GM21786 (cell line): ENCODE results near the gene SHMT1.
"Not testable (repeated sequence)": the region's sequence is repeated elsewhere in the genome, so short reads cannot be mapped to it uniquely, and the experiment has no call there.

Experiments used
- ATAC-seq: cut with Tn5 transposase; IDR thresholded peaks from one replicate; pipeline ENCODE4 v1.9.1; 2021; ENCODE audit not compliant: unreplicated experiment

The SHMT1 gene

DNA sequence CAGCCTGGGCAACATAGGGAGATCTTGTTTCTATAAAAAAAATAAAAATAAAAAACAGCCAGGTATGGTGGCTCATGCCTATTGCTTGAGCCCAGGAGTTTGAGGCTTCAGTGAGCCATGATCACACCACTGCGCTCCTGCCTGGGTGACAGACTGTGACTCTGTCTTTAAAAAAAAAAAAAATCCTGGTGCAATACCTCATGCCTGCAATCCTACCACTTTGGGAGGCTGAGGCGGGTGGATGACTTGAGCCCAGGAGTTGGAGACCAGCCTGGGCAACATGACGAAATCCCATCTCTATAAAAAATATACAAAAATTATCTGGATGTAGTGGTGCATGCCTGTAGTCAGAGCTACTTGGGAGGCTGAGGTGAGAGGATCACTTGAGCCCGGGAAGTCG lies 15.3 kb upstream of the SHMT1 start:
- ATAC-seq: not testable (repeated sequence)

DNA sequence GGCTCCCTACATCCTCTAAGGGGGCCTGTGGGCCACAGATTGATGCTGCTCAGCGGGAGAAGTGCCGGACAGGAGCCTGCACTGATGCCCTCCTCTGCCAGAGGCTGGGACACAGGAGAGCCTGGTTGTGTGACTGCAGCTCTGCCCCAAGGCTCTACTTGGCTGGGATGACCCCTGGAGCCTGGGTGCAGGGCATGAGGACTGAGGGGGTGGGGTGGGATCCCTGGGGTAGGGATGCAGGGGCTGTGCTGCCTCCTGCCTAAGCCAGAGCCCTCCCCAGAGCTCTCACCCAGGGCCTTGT lies 14.8 kb upstream of the SHMT1 start:
- ATAC-seq: no peak

DNA sequence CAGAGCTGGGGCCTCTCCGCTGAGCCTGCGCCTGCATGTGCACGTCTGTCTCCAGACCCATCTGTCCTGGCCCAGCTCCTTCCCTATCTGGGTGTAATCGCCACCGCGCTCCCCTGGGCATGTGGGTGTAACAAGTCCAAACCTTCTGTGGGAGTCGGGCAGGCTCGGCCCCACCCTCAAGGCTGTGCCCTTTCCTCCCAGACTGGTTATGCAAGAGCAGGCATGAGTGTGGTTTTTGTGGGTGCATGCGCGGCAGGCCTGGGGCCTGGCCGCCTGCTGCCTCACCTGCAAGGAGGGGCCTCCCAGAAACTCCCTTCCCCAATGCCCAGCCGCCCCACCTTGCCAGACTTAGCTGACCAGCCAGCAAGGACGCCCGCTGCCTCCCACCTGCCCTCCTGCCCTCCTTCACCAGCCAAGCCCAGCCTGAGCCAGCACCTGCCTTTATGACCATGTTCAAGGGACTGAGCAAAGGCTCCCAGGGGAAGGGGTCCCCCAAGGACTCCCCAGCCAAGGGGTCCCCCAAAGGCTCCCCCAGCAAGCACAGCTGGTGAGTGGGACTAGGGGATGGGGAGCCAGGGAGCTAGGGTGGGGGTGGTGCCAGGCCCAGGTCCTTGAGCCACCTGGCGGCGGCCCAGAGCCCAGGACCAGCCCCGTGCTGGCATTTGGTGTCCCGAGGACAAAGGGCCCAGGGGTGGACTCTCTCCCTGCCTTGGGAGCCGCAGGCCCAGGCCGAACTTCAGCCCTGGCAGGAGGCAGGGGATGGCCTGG lies 14.3 kb upstream of the SHMT1 start, which contains the start of gene EVPLL:
TSS of gene EVPLL (plus strand) at position 342 of the 768 bp plus-strand sequence. CDS start 3,160 bp downstream, outside the sequence.
- ATAC-seq: no peak

DNA sequence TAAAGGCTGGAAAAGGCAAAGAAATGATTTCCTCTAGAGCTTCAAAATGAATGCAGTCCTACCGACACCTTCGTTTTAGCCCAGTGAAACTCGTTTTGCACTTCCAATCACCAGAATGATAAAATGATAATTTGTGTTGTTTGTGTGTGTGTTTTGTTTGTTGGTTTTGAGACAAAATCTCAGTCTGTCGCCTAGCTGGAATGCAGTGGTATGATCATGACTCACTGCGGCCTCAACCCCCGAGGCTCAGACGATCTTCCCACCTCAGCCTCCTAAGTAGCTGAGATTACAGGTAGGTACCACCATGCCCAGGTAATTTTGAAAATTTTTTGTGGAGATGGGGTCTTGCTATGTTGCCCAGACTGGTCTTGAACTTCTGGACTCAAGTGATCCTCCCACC lies 10.9 kb upstream of the SHMT1 start:
- no peak for ATAC-seq

DNA sequence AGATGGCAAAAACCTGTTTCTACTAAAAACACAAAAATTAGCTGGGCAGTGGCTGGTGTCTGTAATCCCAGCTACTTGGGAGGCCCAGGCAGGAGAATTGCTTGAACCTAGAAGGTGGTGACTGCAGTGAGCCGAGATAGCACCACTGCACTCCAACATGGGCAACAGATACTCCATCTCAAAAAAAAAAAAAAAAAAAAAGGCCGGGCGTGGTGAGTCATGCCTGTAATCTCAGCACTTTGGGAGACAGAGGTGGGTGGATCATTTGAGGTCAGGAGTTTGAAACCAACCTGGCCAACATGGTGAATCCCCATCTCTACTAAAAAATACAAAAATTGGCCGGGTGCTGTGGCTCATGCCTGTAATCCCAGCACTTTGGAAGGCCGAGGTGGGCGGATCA lies 9.8 kb upstream of the SHMT1 start:
- ATAC-seq: not testable (repeated sequence)

DNA sequence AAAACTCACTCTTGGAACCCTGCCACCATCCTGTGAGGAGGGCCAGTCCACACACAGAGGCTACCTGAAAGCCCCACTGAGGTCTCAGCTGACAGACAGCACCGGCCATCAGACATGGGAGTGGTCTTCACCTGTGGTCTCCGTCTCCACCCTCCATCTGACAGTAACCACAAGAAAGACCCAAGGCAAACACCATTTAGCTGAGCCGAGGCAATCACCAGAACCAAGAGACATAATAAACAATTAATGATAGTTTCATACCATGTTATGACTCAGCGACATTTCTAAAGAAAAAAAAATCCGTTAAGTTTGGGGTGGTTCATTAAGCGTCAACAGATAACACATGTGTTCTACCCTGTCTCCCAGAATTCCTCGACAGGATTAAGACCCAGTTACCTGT lies 8.1 kb upstream of the SHMT1 start:
- no peak for ATAC-seq

DNA sequence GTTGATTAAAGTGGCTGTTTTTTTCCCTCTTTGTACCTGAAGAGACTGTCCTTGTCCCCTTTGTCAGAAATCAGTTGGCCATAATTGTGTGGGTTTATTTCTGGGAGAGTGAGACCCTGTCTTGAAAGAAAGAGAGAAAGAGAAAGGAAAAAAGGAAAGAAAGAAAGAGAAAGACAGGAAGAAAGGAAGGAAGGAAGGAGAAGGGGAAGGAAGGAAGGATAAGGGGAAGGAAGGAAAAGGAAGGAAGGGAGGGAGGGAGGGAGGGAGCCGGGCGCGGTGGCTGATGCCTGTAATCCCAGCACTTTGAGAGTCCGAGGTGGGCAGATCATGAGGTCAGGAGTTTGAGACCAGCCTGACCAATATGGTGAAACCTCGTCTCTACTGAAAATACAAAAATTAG lies 7.4 kb upstream of the SHMT1 start:
- ATAC-seq: no peak

DNA sequence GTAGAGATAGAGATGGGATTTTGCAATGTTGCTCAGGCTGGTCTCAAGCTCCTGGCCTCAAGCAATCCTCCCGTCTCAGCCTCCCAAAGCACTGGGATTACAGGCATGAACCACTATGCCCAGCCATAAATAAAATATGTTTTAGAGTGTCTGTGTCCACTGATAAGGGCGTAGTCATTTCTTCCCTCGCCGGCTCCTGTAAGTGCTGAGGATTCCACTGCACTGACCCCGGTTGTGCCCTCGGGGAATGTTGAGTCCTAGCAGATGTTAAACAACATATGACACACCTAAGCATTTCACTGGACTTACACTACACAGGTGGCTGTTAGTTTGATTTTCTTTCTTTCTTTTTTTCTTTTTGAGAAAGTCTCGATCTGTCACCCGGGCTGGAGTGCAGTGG lies 5.6 kb upstream of the SHMT1 start:
- no peak for ATAC-seq

DNA sequence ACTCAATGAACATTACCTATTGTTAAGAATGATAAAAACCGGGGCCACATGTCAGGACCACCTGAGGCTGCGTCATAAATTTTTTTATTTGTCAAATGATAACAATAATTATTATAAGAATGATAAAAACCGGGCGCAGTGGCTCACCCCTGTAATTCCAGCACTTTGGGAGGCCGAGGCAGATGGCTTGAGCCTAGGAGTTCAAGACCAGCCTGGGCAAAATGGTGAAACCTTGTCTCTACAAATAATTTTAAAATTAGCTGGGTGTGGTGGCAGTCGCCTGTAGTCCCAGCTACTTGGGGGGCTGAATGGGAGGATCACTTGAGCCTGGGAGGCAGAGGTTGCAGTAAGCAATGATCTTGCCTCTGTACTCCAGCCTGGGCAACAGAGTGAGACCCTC lies 816 bp upstream of the SHMT1 start:
- ATAC-seq: no peak

DNA sequence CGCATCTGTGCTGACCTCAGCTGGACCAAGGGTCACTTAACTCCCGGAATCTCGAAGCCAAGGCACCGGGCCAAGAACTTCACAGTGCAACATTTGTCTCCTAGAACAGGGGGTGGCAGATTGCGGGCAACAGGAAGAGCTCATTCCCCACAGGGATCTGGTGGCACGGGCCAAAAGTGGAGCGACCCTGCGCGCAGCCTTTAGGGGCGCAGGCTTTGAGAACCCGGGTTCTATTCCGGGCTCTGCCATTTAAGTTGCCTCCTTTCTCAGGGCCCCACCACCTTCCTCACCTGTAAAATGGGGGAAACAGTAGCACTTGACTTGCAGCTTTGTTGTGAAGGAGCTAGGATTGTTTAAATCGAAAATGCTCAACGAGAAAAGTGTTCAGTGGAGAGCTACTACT lies 651 bp downstream of the SHMT1 start:
- no peak for ATAC-seq

DNA sequence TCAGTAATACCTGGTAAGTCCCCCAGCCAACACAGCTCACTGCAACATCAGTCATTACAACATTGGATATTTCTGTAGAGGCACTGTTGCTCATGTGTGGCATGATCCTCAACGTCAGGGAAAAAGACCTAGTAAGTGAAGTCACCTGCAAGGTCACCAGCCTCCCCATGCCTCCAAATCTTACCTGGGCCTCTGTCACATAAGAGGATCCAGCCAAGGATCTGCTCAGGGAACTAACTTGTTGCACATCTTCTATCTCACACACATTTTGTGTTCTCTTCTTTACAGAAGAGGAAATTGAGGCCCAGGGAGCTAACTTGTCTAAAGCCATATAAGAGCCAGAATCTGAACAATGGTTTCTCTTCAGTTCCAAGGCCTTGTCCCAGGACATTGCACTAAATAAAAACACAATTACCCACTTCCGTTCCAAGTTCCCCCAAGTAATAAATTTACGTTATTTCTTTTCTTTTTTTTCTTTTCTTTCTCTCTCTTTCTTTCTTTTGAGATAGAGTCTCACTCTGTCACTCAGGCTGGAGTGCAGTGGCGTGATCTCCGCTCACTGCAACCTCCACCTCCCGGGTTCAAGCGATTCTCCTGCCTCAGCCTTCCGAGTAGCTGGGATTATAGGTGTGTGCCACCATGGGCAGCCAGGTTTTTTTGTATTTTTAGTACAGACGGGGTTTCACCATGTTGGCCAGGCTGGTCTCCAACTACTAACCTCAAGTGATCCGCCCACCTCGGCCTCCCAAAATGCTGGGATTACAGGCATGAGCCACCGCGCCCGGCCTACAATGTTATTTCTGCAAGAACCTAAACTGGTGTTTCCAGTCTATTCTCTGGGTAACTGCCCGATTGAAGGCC lies 1.3 kb downstream of the SHMT1 start:
- ATAC-seq: no peak

DNA sequence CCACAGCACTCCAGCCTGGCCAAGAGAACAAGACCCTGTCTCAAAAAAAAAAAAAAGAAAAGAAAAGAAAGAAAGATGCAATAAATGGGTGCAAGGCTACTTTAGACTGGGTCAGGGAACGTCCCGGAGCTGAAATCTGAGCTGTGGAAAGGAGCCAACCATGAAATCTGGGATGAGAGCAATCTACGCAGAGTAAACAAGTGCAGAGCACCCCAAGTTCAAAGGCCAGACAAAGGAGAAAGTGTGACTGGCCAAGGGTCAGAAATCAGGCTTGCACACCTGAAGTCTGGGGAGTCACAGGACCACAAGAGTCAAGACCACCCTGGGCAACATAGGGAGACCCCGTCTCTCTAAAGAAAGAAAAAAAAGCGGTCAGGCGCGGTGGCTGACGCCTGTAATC lies 2.8 kb downstream of the SHMT1 start:
- ATAC-seq: no peak

DNA sequence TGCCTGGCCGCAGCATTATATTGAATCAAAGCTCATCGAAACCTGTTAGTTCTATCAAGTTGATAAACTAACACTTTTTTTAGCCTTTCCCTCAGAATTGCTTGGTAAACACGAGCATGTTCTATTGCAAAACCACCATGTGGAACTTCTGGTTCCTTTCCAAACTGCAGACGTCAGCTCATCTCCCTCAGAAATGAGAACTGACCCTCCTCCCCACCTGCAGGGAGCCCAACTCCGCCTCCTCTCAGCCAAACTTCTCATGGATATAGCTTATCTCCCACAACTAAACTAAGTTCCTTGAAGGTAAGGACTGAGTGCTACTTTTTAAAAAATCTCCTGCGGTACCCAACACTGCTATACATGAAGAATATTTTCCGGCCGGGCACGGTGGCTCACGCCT lies 6.7 kb downstream of the SHMT1 start:
- no peak for ATAC-seq

DNA sequence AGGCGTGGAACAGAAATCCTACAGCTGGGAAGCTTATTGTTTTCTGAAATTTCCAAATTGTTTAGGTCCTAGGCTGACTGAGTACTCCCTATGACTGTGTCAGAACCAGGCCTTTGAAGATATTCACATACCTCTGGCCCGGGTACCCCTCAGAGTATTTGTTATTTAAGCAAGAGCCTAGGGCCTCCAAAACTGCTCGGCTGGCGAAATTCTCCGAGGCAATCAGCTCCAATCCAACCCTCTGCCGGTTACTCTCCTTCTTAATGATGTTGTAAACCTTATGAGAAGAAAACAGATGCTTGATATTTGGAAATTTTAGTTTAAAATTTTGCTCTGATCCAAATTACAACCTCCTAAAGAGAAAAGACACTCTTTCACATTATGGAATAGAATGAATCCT lies 9.8 kb downstream of the SHMT1 start:
- ATAC-seq: no peak

DNA sequence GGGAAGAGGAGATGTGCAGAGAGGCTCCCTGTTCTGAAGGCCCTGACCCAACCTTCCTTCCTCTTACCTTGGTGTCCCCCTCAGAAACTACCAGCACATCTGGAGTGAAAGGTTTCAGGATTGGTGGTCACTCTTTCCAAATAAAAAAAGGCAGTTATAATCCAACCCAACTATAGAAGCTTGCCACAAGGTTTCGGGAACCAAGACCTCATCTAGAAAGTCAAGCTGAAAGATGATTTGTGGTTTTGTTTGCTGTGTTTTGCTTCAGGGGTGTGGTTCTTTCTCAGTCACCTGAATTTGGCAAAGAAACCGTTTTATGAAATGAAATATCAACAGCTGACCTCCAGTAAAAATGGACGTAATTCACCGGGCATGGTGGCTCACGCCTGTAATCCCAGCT lies 19.3 kb downstream of the SHMT1 start:
- ATAC-seq: no peak

DNA sequence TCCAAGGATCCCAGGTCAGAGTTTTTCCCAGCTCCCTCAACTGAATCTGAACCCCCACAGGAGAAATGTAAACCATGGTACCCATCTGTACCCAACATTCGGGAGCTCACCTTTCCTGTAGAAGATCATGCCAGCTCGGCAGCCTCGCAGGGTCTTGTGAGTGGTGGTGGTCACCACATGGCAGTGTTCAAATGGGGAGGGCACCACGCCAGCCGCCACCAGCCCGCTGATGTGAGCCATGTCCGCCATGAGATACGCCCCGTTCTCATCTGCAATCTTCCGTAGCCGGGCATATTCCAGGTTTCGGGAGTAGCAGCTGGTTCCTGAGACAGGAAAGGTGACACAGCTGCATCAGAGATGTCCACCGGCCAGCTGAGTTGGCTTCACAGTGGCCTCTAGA lies 23.4 kb downstream of the SHMT1 start:
- ATAC-seq: no peak

DNA sequence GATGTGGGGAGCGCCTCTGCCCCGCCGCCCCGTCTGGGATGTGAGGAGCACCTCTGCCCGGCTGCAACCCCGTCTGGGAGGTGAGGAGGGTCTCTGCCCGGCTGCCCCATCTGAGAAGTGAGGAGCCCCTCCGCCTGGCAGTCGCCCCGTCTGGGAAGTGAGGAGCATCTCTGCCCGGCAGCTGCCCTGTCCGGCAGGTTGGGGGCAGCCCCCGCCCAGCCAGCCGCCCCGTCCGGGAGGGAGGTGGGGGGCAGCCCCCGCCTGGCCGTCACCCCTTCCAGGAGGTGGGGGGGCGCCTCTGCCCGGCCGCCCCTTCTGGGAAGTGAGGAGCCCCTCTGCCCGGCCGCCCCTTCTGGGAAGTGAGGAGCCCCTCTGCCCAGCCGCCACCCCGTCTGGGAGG lies 25.2 kb downstream of the SHMT1 start:
- not testable (repeated sequence) for ATAC-seq

DNA sequence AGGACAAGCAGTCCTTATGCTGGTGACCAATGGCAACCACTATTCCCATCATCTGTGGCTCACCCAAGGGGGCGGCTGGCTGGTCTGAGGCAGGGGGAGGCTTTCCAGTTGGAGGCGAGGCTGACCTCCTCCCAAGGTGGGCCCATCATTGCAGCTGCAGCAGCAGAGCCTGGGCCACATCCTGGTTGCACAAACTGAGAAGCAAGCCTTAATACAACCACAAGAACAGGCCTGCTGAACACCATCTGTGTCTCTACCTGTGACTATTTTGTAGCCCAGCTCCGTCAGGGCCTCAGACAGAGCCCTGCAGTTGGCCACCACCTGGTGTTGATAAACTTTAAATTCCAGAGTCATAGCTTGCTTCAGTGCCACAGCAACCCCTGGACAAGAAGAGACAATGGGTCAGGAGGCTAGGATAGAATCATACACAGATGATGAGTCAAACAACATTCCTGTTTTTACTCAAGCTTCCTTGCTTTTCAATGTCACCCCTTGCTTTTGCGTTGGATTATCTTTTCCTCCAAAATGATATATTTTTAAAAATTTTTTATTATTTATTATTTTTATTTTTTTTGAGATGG lies 30.4 kb downstream of the SHMT1 start:
- ATAC-seq: no peak

DNA sequence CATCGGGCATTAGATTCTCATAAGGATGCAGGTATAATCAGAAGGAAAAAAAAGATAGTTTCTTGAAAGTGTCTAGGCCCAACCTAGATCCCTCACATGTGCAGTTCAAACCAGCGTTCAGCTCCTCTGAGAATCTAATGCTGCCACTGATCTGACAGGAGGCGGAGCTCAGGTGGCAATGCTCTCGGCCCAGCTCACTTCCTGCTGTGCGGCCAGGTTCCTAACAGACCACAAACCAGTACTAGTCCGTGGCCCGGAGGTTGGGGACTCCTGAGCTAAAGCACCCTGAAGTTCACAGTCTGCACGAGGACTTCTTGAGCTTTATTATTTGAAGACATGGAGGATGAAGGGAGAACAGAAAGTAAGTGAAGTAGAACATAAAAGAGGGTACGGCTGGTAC lies 31.5 kb downstream of the SHMT1 start:
- no peak for ATAC-seq

DNA sequence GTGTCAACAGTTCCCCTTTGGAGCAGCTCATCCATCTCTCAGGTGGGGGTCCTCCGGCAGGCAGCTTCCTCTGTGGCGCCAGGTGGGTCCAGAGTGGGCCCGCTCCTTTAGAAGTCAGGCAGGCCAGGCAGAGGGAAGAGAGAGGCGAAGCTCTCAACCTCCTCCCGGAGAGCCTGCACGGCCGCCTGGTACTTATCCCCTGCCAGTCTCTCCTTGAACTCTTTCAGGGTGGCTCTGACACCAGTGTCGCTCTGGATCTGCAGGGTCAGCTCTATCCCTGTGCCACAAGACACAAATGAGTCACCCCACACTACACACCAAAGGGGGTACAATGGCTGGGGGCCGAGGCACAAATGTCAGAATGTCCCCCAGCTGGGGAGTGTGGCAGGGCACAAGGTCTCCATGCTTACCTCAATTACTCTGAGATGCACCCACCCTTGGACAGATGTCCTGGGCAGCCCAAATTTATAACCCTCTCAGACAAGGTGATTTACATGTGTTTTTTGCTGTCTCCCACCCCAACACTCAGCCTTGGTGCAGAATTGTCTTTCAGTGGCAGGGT lies 34.6 kb downstream of the SHMT1 start:
- ATAC-seq: no peak

DNA sequence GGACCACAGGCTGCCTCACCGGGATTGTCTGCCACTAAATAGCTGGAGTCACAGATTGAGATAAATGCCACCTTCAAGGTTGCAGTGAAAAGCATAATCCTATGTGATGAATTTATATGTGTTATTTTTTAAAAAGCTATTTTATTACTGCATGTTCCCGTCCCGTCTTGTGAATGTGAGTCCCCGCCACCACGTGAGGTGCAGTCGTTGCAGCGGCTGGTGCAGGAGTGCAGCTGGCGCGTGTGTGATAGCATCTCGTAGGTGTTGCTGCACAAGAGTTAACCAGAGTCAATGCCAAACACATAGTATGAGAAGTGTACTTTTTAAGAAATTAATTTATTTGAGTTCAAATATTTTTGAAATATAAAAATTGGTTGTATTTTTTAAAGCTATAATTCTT lies 35.8 kb downstream of the SHMT1 start:
- no peak for ATAC-seq

DNA sequence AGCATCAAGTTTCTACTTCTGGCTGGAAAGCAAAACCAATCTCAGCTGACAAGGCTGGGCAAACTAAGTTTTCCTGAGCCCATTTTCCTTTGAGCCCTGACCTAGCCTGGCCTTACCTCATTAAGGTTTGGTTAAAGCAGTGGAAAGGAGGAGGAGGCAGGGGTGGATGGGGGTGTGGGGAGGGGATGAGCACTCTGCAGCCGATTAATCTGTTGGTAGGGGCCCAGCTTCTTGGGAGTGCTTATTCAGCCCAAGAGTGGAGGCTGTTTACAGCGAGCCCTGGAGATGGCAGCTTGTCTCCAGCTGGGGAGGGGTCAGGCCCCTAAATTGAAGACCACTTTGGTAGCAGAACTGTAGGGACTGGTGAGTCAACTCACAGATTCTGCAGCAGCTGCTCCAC lies 36.3 kb downstream of the SHMT1 start:
- no peak for ATAC-seq
